DMS 273 (cell line): ENCODE measurements around the gene FGF18.
"Not testable (repeated sequence)": the region's sequence is repeated elsewhere in the genome, so short reads cannot be mapped to it uniquely, and the experiment has no call there.

Source experiments
- DNase-seq: peaks from one replicate; lab custom pipeline; 2025; ENCODE audit not compliant: unreplicated experiment; lab: John Stamatoyannopoulos, UW

The FGF18 gene

DNA sequence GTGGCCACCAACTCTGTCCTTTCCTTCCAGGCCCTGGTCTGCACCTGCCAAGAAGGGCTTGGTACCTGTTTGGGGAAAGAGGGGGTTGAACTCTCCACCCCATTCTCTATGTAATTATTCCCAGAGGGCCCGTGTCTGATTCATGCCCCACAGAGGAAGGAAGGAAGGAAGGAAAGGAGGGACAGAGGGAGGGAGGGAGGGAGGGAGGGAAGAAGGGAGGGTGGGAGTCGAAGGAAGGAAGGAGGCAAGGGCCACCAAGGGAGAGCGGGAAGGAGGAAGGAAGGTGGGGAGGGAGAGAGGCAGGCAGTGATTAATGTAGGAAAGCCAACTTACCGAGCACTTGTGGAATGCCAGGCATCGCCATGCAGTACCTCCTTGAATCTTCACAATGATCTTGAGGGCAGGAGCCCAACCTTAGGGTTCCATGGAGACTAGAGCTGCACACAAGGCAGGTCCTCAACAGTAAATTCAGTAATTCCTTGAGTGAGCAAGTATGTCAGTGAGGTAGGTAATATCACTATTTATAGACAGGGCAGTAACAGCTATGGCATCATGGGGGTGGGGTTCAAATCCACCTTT lies 75.8 kb downstream of the FGF18 start:
- no peak for DNase-seq

DNA sequence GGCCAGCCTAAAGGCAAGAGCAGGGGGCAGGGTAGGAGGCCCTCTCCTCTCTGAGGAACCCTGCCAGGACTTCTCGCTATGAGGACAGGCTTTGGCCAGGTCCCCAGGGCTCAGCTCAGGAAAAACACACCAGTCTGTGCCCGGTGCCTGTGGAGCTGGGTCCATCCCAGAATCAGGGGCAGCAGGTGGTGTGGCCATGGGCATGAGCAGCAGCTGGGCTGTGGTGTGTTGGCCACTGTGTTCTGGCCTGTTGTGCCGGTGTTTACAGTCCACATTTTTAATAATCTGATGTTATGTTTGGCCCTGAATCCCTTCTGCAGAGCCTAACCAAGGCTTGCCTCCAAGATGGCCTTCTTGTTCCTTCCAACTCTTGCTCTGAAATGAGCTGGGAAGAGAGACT lies 77.0 kb downstream of the FGF18 start:
- DNase-seq: no peak

DNA sequence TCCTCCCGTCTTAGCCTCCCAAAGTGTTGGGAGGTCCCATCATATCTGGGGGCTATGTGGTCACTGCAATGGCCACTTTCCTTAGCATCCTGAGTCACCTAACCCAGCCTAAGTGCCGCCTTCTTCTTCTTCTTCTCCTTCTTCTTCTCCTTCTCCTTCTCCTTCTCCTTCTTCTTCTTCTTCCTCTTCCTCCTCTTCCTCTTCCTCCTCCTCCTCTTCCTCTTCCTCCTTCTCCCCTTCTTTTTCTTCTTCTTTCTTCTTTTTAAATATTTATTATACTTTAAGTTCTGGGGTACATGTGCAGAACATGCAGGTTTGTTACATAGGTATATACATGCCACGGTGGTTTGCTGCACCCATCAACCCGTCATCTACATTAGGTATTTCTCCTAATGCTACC lies 78.0 kb downstream of the FGF18 start:
- DNase-seq: not testable (repeated sequence)

DNA sequence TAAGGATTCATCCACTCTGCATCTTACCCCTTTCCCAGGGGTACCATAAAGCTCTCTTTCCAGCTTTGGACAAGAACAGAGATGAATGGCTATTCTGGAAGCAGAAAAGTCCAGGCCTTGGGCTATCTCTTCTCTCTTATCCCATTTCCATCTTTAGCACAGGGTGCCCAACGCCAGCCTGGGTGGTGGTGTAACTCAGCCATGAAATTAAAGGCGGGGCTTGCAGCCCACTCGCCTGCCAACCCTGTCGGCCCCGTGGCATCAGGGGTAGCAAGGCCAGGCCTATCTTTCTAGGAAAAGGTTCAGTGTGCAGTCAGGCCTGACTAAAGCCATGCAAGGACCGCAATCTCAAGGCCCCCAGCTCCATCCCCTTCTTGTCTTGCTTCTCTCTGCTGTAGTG lies 78.7 kb downstream of the FGF18 start:
- no peak for DNase-seq

DNA sequence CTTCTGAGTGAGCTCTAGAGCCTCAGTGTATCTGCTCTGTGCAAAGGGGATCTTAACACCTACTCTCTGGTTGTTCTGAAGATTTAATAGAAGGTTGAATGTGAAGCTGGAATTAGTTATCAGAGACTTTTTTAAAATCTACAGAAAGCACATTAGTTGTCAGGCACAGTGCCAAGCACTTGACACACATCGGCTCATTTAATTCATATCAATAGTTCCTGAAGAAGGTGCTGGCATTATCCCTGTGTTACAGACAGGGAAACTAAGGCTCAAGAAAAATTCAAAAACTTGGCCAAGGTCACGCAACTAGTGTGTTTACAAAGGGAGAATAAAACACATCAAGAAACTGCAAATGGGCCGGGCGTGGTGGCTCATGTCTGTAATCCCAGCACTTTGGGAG lies 80.2 kb downstream of the FGF18 start:
- DNase-seq: no peak

DNA sequence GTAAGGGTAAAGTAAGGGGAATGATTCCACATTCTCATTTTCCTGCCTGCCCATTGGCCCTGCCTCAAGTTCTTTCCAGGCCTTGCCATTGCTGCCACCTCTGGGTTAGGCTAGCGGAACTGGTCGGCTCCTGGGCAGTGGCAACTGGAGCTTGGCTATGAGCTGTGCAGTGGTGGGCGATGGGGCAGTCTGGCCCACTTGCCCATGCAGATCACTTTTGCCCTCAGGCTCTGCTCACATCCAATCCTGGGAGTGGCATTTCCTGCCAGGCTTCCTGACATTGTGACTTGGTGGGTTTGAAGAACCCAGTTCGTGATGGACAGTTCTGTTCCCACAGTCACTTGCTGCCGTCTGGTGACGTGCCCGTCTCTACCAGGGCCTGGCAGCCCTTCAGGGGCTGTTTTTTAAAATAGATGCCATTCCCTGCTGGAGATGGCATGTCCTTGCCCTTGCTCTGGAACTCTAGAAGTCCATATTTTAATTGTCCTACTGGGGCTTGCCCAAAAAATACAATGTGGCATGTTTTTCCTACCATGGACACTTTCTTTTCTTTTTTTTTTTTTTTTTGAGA lies 86.1 kb downstream of the FGF18 start:
- no peak for DNase-seq

DNA sequence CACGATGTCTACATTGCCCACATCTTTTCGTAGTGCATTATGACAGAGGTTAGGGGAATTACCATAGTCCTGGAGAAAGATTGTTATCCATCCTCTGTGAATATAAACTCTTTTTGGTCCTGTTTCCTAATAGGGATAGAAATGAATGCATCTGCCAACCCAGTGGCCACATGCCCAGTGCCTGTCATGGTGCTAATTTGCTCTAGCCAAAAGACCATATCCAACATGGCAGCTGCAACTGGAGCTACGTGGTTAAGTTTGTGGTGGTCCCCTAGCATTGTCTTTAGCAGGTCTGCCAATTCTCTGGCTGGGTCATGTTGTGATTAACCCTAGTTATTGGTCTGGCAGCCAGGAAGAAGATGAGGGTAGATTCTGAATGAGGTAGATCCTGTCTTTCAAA lies 87.5 kb downstream of the FGF18 start:
- DNase-seq: no peak
